ENCODE measurements around the gene TBC1D10A.

The TBC1D10A gene

GRCh38 chr22:30279932-30280331 is 46.8 kb downstream of the TBC1D10A start:
- in situ Hi-C loops (cut with MboI; ENCODE audit: low sequenced_read_pairs, unreplicated experiment), result no loop called here
- no peak for DNase-seq (ENCODE audit: low spot score)
- no peak for TF ChIP-seq CTCF (IDR thresholded peaks at IDR 0.05; ENCODE audit: borderline replicate concordance, control extremely low read depth, extremely low read depth, insufficient read depth, missing control alignments)

GRCh38 chr22:30279046-30279788 is 47.5 kb downstream of the TBC1D10A start:
- DNase-seq (ENCODE audit: low spot score), result no peak
- TF ChIP-seq CTCF (IDR thresholded peaks at IDR 0.05; ENCODE audit: borderline replicate concordance, control extremely low read depth, extremely low read depth, insufficient read depth, missing control alignments), result no peak
- in situ Hi-C loops (cut with MboI; ENCODE audit: low sequenced_read_pairs, unreplicated experiment), result no loop called here

GRCh38 chr22:30277547-30278344 is 49.0 kb downstream of the TBC1D10A start:
- no peak for TF ChIP-seq CTCF (IDR thresholded peaks at IDR 0.05; ENCODE audit: borderline replicate concordance, control extremely low read depth, extremely low read depth, insufficient read depth, missing control alignments)
- DNase-seq (ENCODE audit: low spot score), result no peak
- in situ Hi-C loops (cut with MboI; ENCODE audit: low sequenced_read_pairs, unreplicated experiment), result no loop called here

GRCh38 chr22:30276039-30276438 is 50.7 kb downstream of the TBC1D10A start:
- DNase-seq (ENCODE audit: low spot score), result no peak
- in situ Hi-C loops (cut with MboI; ENCODE audit: low sequenced_read_pairs, unreplicated experiment), result no loop called here
- no peak for TF ChIP-seq CTCF (IDR thresholded peaks at IDR 0.05; ENCODE audit: borderline replicate concordance, control extremely low read depth, extremely low read depth, insufficient read depth, missing control alignments)

GRCh38 chr22:30275625-30276024 is 51.1 kb downstream of the TBC1D10A start:
- no peak for DNase-seq (ENCODE audit: low spot score)
- TF ChIP-seq CTCF (IDR thresholded peaks at IDR 0.05; ENCODE audit: borderline replicate concordance, control extremely low read depth, extremely low read depth, insufficient read depth, missing control alignments), result no peak
- in situ Hi-C loops (cut with MboI; ENCODE audit: low sequenced_read_pairs, unreplicated experiment), result no loop called here

GRCh38 chr22:30274437-30274812 is 52.3 kb downstream of the TBC1D10A start:
- in situ Hi-C loops (cut with MboI; ENCODE audit: low sequenced_read_pairs, unreplicated experiment), result no loop called here
- no peak for TF ChIP-seq CTCF (IDR thresholded peaks at IDR 0.05; ENCODE audit: borderline replicate concordance, control extremely low read depth, extremely low read depth, insufficient read depth, missing control alignments)

More at GRCh38 chr22:30274437-30274812, 52.3 kb downstream of the TBC1D10A start:
- DNase-seq (ENCODE audit: low spot score), result no peak
